GM12892 (cell line): ENCODE data around the gene GLRX5.
A peak's percentile ranks its signal among the peaks of the same experiment; 100 is the strongest.

Experiments
- DNase-seq: peaks from one replicate; pipeline ENCODE4 v3.0.0; 2011; ENCODE audit not compliant: insufficient read length
- FAIRE-seq: peaks from 2 replicates; lab custom pipeline; 2011; peaks lifted over from hg19 to GRCh38; lab: Jason Lieb, UNC
- POLR2A ChIP-seq: IDR thresholded peaks from 2 replicates; pipeline ENCODE4 v1.6.1; 2011; ENCODE audit warnings: low read depth, low read length, control low read depth
- POLR2AphosphoS5 ChIP-seq: IDR thresholded peaks from 2 replicates; pipeline ENCODE4 v1.6.1; 2011; ENCODE audit warnings: low read depth, low read length, control low read depth
- TAF1 ChIP-seq: IDR thresholded peaks from 2 replicates; pipeline ENCODE4 v1.6.1; 2011; ENCODE audit warnings: low read depth, mild to moderate bottlenecking, control low read depth, low read length, borderline replicate concordance

Gene GLRX5

GRCh38 chr14:95543021-95543420 is 8.2 kb downstream of the GLRX5 start:
- DNase-seq (no peak), FAIRE-seq (no peak)
- TF ChIP-seq TAF1 (no peak), POLR2A (no peak), POLR2AphosphoS5 (no peak)

GRCh38 chr14:95544588-95544987 is 9.7 kb downstream of the GLRX5 start:
- DNase-seq (no peak), FAIRE-seq (no peak)
- TF ChIP-seq POLR2A, result no peak
- TF ChIP-seq POLR2AphosphoS5, result no peak
- no peak for TF ChIP-seq TAF1

GRCh38 chr14:95545515-95546168 is 10.8 kb downstream of the GLRX5 start:
- TF ChIP-seq TAF1 (no peak), POLR2AphosphoS5 (no peak), POLR2A (no peak)
- FAIRE-seq, result no peak
- no peak for DNase-seq

- FAIRE-seq (no peak), DNase-seq (no peak)
- TF ChIP-seq TAF1, result no peak
- no peak for TF ChIP-seq POLR2AphosphoS5
Observed at GRCh38 chr14:95547272-95547625, 12.4 kb downstream of the GLRX5 start.

- FAIRE-seq, result no peak
- no peak for DNase-seq
Observed at GRCh38 chr14:95547626-95548327, 12.9 kb downstream of the GLRX5 start.

GRCh38 chr14:95548328-95548929 is 13.6 kb downstream of the GLRX5 start:
- TF ChIP-seq TAF1 (no peak), POLR2A (no peak), POLR2AphosphoS5 (no peak)
- DNase-seq, result no peak
- no peak for FAIRE-seq

More at GRCh38 chr14:95547626-95548327, 12.9 kb downstream of the GLRX5 start:
- TF ChIP-seq TAF1 (no peak), POLR2AphosphoS5 (no peak), POLR2A (no peak)

GRCh38 chr14:95549656-95550585 is 15.1 kb downstream of the GLRX5 start:
- FAIRE-seq (no peak), DNase-seq (no peak)
- TF ChIP-seq POLR2A (no peak), TAF1 (no peak), POLR2AphosphoS5 (no peak)

- FAIRE-seq, result no peak
- DNase-seq, result no peak
- TF ChIP-seq POLR2AphosphoS5, result no peak
- TF ChIP-seq TAF1, result no peak
- no peak for TF ChIP-seq POLR2A
Observed at GRCh38 chr14:95551435-95551834, 16.6 kb downstream of the GLRX5 start.

- DNase-seq (no peak), FAIRE-seq (no peak)
- no peak for TF ChIP-seq TAF1
- TF ChIP-seq POLR2AphosphoS5, result no peak
- TF ChIP-seq POLR2A, result no peak
Observed at GRCh38 chr14:95553141-95553540, 18.3 kb downstream of the GLRX5 start.

GRCh38 chr14:95555053-95555452 is 20.2 kb downstream of the GLRX5 start:
- no peak for TF ChIP-seq TAF1
- TF ChIP-seq POLR2AphosphoS5, result no peak
- no peak for TF ChIP-seq POLR2A
- FAIRE-seq (no peak), DNase-seq (no peak)

- DNase-seq (no peak), FAIRE-seq (no peak)
- no peak for TF ChIP-seq POLR2A
- no peak for TF ChIP-seq TAF1
- no peak for TF ChIP-seq POLR2AphosphoS5
Observed at GRCh38 chr14:95557291-95557690, 22.4 kb downstream of the GLRX5 start.

GRCh38 chr14:95557832-95558231 is 23.0 kb downstream of the GLRX5 start:
- peak; percentile 14 for FAIRE-seq
- DNase-seq, result no peak
- TF ChIP-seq POLR2AphosphoS5 (no peak), TAF1 (no peak), POLR2A (no peak)
